Cortex of kidney (tissue), 1 donor: ENCODE results near the gene CFAP161.
"Not testable (repeated sequence)": the region's sequence is repeated elsewhere in the genome, so short reads cannot be mapped to it uniquely, and the experiment has no call there.

Source experiments
- DNase-seq: peaks from one replicate; lab custom pipeline; 2025; lab: John Stamatoyannopoulos, UW

CFAP161 gene

DNA sequence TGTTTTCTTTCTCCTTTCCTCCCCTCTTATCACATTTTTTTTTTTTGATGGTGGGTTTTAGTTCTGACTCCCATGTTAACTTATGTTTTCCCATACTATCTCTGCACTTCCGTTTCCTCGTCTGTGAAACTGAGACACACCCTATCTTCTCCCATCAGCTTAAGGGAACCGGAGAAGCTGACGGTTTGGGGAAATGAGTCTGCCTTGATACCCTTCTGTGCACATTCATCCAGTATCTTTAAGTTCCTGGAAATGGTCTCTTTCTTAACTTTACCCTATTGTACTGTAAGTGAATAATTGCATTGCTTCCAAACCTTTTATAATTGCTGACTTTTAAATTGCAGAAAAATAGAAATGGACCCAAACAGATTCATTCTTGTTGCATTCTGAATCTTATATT, 26.2 kb upstream of the CFAP161 start:
- DNase-seq, result no peak

DNA sequence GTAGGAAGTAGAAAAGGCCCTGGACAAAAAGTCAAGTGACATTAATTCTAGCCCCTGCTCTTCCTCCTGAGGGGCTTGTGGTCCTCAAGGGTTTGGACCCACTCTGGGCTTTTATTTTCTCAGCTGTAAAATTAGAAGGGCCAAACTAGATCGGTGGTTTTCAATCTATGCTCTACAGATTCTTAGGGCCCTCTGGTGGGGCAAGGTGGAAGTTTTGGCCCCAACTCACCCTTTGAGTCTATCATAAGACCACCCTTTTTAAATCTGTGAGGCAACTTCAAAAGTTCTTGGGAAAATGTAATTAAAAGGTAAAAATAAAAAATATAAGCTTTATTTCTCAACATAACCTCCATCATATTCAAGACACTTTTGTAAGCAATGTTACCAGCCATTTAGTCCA, 25.6 kb upstream of the CFAP161 start:
- DNase-seq, result no peak

DNA sequence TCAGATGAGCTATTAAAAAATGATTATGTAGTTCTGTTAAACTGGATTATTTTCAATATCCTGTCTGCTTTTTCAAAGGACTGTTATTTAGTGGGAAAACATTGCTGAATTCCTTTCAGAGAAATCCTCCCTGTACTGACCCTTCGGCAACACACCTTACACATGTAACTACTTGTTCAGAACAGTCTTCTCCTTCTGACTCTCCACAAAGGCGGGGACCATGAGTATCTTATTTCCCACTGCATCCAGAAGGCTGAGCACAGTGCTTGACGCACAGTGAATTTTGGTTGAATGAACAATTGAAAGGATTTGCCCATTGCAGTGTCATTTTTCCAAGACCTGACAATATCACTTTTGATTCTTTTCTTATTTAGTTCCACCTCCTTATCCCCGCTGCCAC, 23.1 kb upstream of the CFAP161 start:
- DNase-seq, result no peak

DNA sequence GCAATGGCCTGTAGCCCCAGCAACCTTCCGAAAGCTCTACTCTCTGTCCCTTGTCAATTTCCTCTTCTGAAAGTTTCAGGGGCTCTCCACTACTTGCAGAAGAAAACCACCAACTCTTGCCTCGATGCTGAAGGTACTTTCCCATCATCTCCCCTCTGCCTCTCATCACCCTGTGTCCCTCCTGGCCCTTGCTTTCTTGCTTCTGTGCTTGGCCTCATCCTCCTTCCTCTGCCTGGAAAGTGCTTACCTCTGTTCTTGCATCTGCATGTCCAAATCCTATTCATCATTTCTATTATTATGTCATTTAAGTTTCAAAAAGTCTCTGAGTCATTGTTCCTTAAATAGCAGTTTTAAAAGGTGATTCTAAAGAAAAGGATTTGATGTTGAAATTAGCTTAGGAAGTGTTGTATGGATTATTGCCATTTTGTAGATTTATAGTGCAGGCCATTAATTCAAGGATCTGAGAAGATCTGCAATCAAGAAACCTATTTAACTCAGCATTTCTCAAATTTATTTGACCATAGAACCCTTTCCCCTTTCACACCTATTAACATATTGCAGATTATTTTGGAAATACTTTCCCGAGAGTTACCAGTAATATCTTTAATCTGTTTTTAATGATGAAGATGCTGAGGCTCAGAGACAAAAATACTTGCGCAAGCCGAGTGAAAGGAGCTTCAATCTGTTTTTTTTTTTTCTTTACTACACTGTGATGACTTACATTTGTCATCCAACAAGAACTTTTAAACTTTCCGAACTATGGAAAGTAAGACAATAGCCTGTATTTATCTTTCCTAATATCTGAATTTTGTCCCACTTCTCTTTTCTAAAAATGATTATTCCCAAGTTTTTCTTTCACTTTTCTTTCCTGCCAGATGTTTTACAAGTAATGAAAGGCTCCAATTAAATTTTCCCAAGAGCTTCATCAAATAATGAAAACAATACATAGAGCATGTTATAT, 22.3 kb upstream of the CFAP161 start:
- DNase-seq, result no peak

- DNase-seq, result no peak
Observed at GRCh38 chr15:81113204-81113657, 20.8 kb upstream of the CFAP161 start.

DNA sequence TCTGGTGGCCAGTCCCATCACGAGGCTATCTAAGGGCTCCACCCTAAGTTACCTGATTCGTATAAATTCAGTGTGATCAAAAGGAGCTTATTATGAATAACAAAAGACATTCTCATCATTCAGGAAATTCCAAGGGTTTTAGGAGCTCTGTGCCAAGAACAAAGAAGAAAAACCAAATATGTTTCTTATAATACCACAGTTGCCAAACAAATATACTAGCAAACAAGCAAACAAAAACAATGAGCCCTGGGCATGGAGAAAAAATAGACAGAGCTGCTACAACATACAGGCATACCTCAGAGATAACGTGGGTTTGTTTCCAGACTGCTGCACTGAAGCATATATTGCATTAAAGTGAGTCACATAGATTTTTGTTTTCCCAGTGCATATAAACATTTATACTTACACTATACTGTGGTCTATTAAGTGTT, 20.2 kb upstream of the CFAP161 start:
- no peak for DNase-seq

- no peak for DNase-seq
Observed at GRCh38 chr15:81115054-81115939, 18.8 kb upstream of the CFAP161 start.

DNA sequence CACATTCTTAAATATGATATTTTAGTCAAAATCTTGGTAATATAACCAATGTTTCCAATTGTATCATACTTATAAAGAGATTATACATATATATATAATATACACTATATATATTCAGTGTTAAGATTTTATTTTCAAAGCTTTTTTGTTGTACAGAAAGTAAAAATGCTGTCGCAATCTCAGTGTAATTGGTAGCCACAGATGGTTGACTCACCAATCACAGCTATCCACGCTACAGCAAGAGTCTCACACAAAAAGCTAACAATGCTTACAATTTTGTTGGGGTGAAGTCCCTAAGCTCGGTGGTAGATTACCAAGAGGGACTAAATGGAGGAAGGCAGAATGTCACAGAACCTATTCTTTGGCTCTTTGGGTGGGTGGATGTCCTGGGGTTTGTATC, 16.9 kb upstream of the CFAP161 start:
- DNase-seq, result no peak

DNA sequence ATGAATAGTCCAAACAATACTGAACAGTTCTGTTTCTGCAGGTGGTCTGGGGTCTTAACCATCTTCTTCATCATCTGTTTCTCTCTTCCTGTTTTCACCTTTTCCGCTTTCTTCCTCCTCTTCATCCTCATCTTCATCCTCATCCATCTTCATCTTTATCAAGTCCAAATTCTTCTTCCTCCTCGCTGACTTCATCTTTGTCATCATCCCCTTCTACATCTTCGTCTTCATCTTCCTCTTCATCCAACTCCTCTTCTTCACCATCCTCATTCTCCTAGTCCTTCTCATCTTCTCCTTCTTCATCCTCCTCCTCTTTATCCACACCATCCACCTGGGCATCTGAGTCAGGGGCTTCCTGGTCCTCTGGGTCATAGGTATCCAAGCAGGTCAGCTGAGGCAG, 16.5 kb upstream of the CFAP161 start:
- DNase-seq, result no peak

DNA sequence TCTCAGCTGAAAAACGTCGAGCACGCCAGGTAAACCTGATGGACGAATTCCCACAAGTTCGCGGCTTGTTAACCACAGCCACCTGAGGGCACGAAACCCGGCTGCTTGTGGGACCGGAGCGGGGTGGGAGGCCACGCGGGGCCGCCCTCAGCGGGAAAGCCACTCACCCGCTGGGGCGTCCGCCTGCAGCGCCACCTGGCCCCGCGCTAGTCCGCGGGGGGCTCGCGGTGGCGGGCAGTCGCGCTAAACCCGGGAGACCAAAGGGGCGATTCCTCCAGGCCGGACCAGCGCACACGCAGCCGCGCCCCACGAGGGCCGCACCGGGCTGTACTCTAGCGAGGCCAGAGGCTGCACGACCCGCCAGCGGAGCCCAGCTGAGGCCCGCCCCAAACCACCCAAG, 15.7 kb upstream of the CFAP161 start:
- no peak for DNase-seq

DNA sequence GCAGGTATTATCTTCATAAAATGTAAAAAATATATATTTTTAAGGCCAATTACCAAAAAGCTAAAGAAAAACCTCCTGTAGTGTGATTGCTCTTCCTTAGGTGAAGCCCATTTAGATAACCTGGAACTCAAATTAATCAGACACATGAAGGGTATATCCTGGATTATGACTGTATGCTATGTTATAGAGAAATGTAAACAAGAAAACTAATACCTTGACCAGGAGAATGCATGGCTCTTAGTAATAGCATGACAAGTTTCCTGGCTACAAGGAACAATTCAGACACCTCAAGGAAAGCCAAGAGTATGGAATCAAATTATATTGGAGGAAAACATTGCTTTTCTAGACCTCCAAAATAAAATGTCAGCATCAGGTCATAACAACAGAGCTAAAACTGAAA, 14.0 kb upstream of the CFAP161 start:
- no peak for DNase-seq

DNA sequence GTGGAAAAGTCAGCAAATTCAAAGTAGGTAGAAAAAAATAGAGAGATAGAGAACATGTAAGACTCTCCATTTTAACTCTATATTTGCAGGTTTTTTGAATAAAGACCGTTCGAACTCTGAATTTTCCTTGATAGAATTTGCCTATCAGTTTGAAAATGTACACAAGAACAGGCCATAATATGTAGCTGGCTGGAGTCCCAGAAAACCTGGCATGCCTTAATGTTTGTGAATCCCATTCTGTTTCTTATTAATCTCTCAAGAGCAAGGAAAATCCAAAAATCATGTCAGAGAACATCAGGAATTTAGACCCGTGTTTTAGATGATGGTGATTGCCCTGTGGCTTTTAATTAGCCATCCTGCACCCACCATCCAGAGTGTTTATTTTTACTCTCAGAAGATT, 7.2 kb upstream of the CFAP161 start:
- no peak for DNase-seq

GRCh38 chr15:81141478-81141877, 7.4 kb downstream of the CFAP161 start:
- not testable (repeated sequence) for DNase-seq

DNA sequence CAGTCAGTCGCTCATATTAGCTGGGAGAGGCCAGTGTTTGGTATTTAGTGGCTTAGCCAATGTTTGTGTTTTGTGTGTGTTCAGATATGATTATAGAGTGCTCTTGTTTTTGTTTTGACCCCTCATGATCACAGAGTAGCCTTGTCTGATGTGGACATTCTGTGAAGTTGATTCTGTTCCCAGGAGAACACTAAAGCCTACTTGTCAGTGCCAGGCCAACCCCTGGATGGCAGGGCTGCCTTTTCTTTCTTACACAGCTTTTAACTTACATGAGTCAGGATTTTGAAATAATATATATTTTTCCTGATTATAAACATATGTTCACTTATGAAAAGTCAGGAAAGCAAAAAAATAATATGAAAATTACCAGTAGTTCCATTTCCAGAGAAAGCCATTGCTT, 11.9 kb downstream of the CFAP161 start:
- no peak for DNase-seq

DNA sequence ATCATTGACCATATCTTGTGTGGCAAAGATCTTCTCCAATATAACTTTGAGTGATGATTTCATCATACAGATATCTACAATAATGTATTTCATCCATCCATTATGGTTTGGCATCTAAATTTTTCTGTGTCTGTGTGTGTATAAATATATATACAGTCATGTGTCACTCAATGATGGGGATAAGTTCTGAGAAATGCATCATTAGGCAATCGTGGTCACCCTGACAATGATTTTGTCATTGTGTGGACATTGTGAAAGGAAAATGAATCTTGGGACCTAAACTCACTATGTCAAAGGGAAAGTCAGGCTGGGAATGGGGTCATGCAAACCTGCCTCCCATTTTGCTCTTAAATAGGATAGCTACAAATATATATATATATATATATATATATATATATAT, 12.4 kb downstream of the CFAP161 start:
- DNase-seq, result no peak

DNA sequence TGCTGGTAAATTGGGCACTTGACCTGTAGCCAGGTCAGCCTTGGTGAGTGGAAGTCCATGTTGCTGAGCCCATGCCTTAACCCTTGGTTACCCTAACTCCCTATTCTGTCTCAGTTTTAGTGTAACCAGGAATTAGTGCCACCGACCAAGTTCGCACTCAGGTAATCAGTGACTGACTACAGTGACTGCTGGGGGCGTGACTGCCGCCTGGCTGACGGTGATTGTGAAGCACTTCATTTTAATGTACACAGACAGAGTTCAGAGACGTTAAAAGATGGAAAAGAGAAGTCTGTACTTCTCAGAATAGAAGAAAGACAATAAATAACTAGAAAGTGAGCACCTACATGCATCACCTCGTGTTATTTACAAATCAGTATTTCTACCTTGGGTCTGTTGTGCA, 17.3 kb downstream of the CFAP161 start:
- DNase-seq, result no peak

GRCh38 chr15:81152339-81152738, 18.3 kb downstream of the CFAP161 start:
- DNase-seq, result no peak

GRCh38 chr15:81152799-81153198, 18.7 kb downstream of the CFAP161 start:
- DNase-seq, result no peak

- DNase-seq, result no peak
Observed at GRCh38 chr15:81155375-81156218, 21.5 kb downstream of the CFAP161 start.

DNA sequence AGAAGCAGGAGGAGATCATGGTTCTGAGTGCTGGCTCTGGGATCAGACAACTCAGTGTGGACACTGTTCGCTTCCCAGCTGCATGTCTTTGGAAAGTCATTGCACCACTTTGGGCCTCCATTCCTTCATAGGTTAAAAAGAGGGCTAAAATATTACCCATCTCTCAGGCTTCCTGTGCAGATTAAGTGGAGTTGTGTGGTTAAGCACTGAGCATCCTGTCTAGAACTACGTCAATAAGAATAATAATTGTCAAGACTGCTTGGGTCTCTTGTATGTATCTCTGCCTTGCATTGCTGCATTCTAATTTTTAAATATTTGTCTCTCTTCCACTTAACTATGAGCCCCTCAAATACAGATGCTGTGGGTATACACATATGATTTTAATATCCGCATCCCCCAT, 22.3 kb downstream of the CFAP161 start:
- no peak for DNase-seq

DNA sequence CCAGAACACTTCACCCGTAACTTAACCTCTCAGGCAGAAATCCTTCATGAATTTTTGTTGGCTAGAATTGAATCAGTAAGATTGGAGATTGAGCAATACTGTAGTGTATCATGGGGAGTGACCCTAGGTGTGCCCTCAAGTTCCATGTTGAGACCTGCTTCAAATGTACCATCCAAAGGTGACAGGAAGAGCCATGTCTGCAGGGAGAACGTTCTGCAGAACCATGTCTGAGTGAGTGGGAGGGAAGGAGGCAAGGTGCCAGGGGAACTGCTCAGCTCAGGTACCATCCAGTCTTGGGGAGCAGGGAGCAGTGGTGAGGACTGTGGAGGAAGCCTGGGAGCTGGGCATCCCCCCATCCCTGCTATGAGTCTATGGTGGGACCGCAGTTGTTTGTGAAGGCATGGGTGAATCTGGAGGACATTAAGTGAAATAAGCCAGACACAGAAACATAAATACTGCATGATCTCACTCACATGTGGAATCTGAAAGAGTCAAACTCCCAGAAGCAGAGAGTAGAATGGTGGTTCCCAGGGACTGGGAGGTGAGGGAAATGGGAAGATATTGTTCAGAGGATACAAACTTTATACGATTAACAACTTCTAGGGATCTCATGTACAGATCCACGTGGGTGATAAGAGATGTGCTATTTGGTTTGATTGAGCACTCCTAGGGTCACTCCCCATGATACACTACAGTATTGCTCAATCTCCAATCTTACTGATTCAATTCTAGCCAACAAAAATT, 23.3 kb downstream of the CFAP161 start:
- DNase-seq, result no peak
